ENCODE results near the gene PICK1.

The PICK1 gene

DNA sequence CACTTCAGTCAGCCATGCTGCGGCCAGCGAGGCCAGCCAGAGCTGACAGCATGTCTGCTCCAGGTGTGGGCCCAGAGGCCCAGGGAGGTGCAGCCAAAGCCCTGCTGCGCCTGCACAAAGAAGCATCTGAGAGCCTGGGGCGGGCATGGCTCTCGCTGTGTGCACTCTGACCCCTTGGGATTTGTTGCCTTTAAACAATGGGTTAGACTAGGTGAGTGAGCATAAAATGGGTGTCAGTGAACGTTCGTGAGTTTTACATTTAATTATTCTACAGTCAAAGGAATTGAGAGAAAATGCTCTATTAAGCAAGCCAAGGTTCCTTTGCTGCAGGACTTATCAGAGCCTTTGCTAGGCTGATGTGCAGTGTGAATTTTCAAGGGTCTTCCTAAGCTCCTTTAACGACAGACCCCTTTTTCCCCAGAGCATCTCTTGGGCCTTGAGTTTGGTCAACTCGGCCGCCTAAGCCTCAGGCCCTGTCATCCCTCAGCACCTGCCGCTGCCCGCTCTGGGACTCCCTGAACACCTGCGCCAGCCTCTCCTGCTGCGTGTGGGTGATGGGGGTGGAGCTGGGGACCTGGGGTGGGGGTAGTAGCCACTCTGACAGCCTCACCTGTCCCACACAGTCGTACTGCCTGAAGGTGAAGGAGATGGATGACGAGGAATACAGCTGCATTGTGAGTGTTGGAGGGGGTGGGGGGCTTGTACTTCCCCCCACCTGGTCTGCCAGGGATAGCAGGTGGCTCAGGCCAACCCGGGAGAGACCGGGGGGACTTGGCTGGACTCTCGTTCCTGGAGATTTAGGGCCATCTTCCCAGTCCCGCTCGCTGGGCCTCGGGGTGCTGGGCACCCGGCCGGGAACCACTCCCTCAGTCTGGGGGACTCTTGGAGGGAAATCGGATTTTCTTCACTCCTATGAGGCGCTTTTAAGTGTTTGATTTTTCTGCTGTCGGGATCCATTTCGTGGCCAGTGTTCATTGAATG is 16.2 kb downstream of the PICK1 start:
- TF ChIP-seq, protein P1, sequence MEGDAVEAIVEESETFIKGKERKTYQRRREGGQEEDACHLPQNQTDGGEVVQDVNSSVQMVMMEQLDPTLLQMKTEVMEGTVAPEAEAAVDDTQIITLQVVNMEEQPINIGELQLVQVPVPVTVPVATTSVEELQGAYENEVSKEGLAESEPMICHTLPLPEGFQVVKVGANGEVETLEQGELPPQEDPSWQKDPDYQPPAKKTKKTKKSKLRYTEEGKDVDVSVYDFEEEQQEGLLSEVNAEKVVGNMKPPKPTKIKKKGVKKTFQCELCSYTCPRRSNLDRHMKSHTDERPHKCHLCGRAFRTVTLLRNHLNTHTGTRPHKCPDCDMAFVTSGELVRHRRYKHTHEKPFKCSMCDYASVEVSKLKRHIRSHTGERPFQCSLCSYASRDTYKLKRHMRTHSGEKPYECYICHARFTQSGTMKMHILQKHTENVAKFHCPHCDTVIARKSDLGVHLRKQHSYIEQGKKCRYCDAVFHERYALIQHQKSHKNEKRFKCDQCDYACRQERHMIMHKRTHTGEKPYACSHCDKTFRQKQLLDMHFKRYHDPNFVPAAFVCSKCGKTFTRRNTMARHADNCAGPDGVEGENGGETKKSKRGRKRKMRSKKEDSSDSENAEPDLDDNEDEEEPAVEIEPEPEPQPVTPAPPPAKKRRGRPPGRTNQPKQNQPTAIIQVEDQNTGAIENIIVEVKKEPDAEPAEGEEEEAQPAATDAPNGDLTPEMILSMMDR (IDR thresholded peaks at IDR 0.05), result no peak
- no peak overlapping the region for H3K4me3 ChIP-seq
- no peak for DNase-seq (ENCODE audit: low spot score)
- H3K27ac ChIP-seq, result peak overlapping the region in 1 of 2 donors; percentile 99

- Histone ChIP-seq H3K27ac (no peak overlapping the region), H3K4me3 (no peak overlapping the region)
- TF ChIP-seq, protein P1 (IDR thresholded peaks at IDR 0.05), result no peak
- no peak for DNase-seq (ENCODE audit: low spot score)
Observed at GRCh38 chr22:38074181-38075104, 17.2 kb downstream of the PICK1 start.

- H3K4me3 ChIP-seq, result no peak overlapping the region
Observed at GRCh38 chr22:38075105-38075825, 18.1 kb downstream of the PICK1 start.

GRCh38 chr22:38075961-38076360 is 18.8 kb downstream of the PICK1 start:
- Histone ChIP-seq H3K4me3 (no peak overlapping the region), H3K27ac (no peak overlapping the region)
- DNase-seq (ENCODE audit: low spot score), result no peak
- TF ChIP-seq, protein P1 (IDR thresholded peaks at IDR 0.05), result no peak

More at GRCh38 chr22:38075105-38075825, 18.1 kb downstream of the PICK1 start:
- no peak overlapping the region for H3K27ac ChIP-seq
- no peak for DNase-seq (ENCODE audit: low spot score)
- TF ChIP-seq, protein P1 (IDR thresholded peaks at IDR 0.05), result no peak

DNA sequence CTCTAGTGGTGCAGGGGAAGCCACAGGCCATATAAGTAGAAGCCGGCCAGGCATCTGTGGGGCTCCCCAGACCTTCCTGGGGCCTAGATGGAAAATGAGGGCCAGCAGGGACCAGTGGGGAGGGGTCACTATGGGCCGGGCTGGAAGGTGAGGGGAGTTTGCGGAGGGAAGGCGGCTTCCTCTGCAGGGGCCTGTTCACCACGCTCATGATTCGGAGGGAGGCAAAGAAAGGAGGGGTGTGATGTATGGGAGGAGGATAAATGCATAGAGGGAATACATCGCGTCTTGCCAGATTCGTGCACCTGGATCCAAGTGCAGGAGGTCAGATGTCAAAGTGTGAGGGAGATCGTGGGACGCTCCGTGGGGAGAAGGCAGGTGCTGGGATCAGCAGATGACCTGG is 19.9 kb downstream of the PICK1 start:
- no peak overlapping the region for H3K27ac ChIP-seq
- TF ChIP-seq, protein P1 (IDR thresholded peaks at IDR 0.05), result no peak
- H3K4me3 ChIP-seq, result no peak overlapping the region
- DNase-seq (ENCODE audit: low spot score), result no peak

DNA sequence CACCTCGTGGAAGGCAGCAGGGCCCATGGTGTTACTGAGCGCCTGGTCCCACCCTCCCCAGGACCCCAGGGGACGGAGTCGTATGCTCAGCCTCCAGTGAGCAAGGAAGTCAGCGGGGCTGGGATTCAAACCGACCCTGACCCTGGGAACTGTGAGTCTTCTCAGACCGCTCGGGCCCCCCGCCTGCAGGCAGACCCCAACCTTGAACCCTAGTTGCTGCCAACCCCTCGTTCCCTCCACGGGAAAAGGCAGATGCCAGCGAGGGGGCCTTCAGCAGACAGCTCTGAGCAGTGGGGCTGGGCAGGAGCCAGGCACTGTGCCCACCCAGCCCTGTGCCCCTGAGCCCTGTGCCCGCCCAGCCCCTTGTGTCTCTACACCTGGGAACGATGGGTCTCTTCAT is 20.4 kb downstream of the PICK1 start:
- DNase-seq (ENCODE audit: low spot score), result no peak
- no peak overlapping the region for H3K4me3 ChIP-seq
- TF ChIP-seq, protein P1 (IDR thresholded peaks at IDR 0.05), result no peak
- H3K27ac ChIP-seq, result no peak overlapping the region

Data from coronary artery (tissue), 2 donors.